ENCODE measurements around the gene HMOX1.

GRCh38 chr22:35348703-35349102 is 32.2 kb upstream of the HMOX1 start:
- no peak for TF ChIP-seq EZH2 (IDR thresholded peaks at IDR 0.05; ENCODE audit: borderline replicate concordance, insufficient read depth, low read length, poor library complexity, severe bottlenecking)
- TF ChIP-seq POLR2AphosphoS5 (IDR thresholded peaks at IDR 0.05) = no peak
- no peak for TF ChIP-seq CTCF (IDR thresholded peaks at IDR 0.05; ENCODE audit: poor library complexity, severe bottlenecking)
- TF ChIP-seq RAD21 (conservative IDR thresholded peaks at IDR 0.05) = no peak
- no peak for TF ChIP-seq REST (IDR thresholded peaks at IDR 0.05; ENCODE audit: borderline replicate concordance)
- no peak for TF ChIP-seq EP300 (conservative IDR thresholded peaks at IDR 0.05; ENCODE audit: poor library complexity, severe bottlenecking)
- no peak for TF ChIP-seq SMC3 (conservative IDR thresholded peaks at IDR 0.05; ENCODE audit: poor library complexity)
- no peak for TF ChIP-seq TAF1 (IDR thresholded peaks at IDR 0.05; ENCODE audit: low read depth)
- TF ChIP-seq MXI1 (conservative IDR thresholded peaks at IDR 0.05; ENCODE audit: poor library complexity, severe bottlenecking) = no peak
